ENCODE data around the gene MYL11. TPM values are rescaled to one million over a fixed set of nuclear protein-coding genes. Genes with fewer than 3 reads are reported as not detected.

Gene MYL11
- total RNA-seq, 2 experiments from 2014 or later, result 1.0 TPM; not detected in 1

DNA sequence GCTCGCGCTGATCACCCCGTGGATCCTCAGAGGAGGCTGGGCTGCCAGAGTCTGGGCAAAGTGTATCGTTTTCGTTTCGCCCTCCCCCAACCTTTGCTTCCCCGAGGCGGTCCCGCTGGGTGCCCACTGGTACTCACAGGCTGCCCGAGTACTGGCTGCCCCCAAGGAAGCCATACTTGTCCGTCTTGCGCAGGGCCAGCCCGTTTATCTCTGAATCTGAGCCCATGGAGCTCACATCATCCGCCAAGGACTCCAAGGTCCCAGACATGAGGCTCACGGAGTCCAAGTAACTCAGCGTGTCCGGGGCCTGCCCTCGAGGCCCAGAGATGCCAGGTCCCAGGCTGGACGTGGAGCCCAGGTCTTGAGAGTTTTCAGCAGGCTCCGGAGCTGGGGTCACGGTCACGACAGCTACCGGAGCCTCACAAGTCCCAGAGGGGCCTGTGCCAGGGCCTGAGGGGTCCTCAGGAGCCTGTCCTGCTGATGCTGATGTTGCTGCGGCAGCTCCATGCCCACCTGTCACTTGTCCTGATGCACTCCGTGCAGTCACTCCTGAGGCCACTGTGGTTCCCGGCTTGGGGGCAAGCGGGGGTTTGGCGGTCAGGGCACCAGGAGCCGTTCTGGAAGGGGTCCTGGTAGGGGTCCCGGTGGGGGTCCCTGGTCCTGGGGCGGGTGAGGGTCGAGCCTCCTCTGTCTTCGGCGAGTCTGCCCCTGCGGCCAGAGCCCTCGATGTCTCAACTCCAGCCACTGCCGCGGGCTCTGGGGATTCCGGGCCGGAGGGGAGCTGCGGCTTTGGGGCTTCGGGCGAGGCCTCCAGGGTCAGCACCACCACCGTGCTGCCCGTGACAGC lies 5.3 kb upstream of the MYL11 start:
- H3K27me3 Mint-ChIP-seq, result no peaks in the 10 kb centered on the region
- CTCF ChIA-PET, result interaction anchor here (0.6 to 7.3 kb wide), 10 partner anchors 12 to 158 kb away, joined by 3 to 61 read pairs (median 4); partner anchors contain the start of genes CD2BP2, SEPTIN1 and ZNF771
- peaks cover 35% of the 10 kb centered on the region for H3K36me3 Mint-ChIP-seq
- no peak for ATAC-seq
- peaks cover 45% of the 10 kb centered on the region for H3K4me1 Mint-ChIP-seq
- peak overlapping the region; percentile 95 for H3K4me3 Mint-ChIP-seq
- no peaks in the 10 kb centered on the region for H3K9me3 Mint-ChIP-seq (ENCODE audit: low read depth)
- DNase-seq, result no peak
- H3K27ac Mint-ChIP-seq, result peak overlapping the region; percentile 62

- CTCF ChIA-PET, result interaction anchor here (1.0 to 7.3 kb wide), 8 partner anchors 16 to 184 kb away, joined by 3 to 61 read pairs (median 6); partner anchors contain the start of genes CD2BP2 and ZNF771
- DNase-seq (no peak), ATAC-seq (peak; percentile 5)
- Mint-ChIP-seq H3K9me3 (ENCODE audit: low read depth) (no peaks in the 10 kb centered on the region), H3K27me3 (no peaks in the 10 kb centered on the region), H3K4me3 (peak overlapping the region; percentile 95), H3K27ac (peak overlapping the region; percentile 94), H3K4me1 (peaks cover 45% of the 10 kb centered on the region), H3K36me3 (peaks cover 30% of the 10 kb centered on the region)
Measured at GRCh38 chr16:30369938-30370455, 4.6 kb upstream of the MYL11 start.

DNA sequence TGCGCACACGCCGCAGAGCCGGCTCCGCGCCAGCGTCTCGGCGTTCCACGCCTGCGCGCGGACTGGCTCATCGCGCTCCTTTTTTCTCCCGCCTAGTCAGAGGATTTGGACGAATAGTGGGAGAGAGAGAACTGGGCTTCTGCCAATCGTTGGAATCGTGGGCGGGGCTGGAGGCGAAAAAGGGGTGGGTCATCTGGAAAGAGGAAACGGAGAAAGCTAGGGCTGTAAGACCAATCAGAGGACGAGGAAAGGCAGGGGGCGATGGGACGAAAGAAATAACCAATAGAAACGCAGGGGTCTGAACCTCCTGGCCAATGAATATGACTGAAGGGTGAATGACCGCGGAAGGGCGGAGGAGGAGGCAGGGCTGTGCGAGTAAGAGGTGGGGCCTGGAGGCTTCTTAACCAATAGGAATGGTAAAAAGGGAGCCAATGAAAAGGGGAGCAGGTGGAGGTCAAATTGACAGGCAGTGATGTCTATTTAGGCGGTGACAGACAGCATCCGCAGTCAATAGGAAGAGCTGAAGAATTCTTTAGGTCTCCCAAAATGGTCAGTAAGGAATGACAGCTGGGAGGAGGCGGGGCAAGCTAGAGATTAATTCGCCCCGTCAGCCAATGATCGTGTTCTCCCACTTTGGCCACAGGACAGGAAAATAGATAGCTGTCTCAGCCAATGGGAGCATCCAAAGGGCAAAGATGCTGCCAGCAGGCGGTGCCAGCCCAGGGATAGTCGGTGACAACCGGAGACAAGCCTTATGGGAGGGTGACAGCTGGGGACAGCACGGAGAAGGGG lies 4.0 kb upstream of the MYL11 start, which contains the start of gene TBC1D10B:
TBC1D10B (minus strand) TSS at position 39 of the 792 bp plus-strand sequence. CDS start 311 bp downstream, outside the sequence.
- peak; percentile 84 for ATAC-seq
- Mint-ChIP-seq H3K27me3 (no peaks in the 10 kb centered on the region), H3K4me3 (peak within 1 kb of the TSS; percentile 95), H3K27ac (peak within 1 kb of the TSS; percentile 94), H3K9me3 (ENCODE audit: low read depth) (no peaks in the 10 kb centered on the region), H3K4me1 (peaks cover 40% of the 10 kb centered on the region), H3K36me3 (peaks cover 23% of the 10 kb centered on the region)
- peak; percentile 100 for DNase-seq
- CTCF ChIA-PET, result interaction anchor here (0.8 to 7.3 kb wide), 19 partner anchors 8 to 289 kb away, joined by 3 to 61 read pairs (median 5); partner anchors contain the start of genes CD2BP2, DCTPP1, FBRS and SEPTIN1

DNA sequence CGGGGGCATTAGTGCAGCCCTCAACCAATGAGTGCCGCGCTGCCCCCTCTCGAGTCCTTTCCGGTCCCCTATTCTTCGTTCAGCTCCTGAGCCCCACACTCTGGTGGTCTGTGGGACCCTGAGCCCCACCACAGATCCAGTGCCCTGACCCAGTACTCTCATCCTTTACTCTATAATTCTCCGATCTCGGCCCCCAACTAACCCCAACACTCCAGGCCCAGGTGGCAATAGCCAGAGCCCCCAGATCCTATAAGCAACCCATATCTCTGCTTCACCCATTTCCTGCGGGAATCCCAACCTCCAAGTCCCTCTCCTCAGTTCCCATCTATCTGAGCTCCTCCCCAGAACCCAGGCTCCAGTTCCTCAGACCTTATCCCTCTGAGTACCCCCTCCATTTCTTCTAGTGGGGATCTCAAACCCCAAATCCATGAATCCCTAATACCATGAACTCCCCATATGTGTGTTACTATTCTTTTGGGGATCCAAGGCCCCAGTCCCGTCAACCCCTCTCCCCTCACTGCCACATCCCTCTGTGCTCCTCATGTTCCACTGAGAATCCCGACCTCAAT lies 3.3 kb upstream of the MYL11 start:
- Mint-ChIP-seq H3K27me3 (no peaks in the 10 kb centered on the region), H3K4me1 (peaks cover 38% of the 10 kb centered on the region), H3K27ac (peak overlapping the region; percentile 94), H3K9me3 (ENCODE audit: low read depth) (no peaks in the 10 kb centered on the region), H3K4me3 (peak overlapping the region; percentile 77), H3K36me3 (peaks cover 21% of the 10 kb centered on the region)
- no peak for ATAC-seq
- no peak for DNase-seq
- CTCF ChIA-PET, result interaction anchor here (0.8 to 7.3 kb wide), 20 partner anchors 9 to 289 kb away, joined by 3 to 61 read pairs (median 4); partner anchors contain the start of genes CD2BP2, DCTPP1, FBRS and SEPTIN1

DNA sequence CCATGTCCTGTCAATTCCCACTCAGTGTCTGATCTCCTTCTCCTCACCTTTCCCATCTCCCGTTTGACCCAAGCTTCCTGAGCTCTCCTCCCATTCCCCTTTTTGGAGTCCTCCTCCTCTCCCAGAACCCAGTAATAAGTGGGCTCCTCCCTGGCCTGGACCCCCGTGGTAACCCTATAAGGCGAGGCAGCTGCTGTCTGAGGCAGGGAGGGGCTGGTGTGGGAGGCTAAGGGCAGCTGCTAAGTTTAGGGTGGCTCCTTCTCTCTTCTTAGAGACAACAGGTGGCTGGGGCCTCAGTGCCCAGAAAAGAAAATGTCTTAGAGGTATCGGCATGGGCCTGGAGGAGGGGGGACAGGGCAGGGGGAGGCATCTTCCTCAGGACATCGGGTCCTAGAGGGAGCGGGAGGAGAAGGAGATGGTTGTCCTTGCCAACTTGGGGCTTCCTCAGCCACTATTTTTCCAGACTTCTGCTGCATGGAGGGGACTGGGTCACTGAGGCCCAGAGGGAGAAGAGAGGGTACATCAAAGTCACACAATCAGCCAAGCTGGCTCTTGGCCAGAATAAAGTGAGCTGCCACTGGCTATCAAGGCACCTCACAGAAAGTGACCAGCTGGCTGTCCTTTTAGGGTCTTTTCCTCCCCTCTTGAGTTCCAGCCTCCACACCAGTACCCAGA lies 2.4 kb upstream of the MYL11 start:
- DNase-seq (no peak), ATAC-seq (no peak)
- CTCF ChIA-PET, result interaction anchor here (0.6 to 7.3 kb wide), 10 partner anchors 10 to 280 kb away, joined by 3 to 61 read pairs (median 6); partner anchors contain the start of genes CD2BP2, SEPTIN1 and ZNF771
- Mint-ChIP-seq H3K4me1 (peaks cover 33% of the 10 kb centered on the region), H3K27ac (peak overlapping the region; percentile 94), H3K27me3 (no peaks in the 10 kb centered on the region), H3K9me3 (ENCODE audit: low read depth) (no peaks in the 10 kb centered on the region), H3K36me3 (peaks cover 15% of the 10 kb centered on the region), H3K4me3 (peak overlapping the region; percentile 77)

DNA sequence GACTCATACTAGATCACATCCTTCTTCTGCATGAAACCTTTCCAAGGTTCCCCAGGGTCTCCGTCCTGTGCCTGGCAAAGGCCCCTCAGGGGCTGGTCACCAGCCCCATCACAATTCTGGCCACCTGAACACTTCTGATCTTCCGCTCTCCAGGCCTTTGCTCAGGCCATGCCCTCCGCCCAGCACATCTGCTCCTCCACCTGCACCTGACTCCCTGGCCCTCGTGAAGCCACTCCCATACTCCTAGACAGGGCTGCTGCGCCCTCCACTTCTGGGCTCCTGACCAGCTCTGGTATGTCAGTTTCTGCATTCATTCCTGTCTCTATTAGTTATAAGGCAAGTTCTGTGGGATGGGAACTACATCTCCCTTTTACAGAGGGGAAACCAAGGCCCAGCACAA lies 1.9 kb upstream of the MYL11 start:
- CTCF ChIA-PET, result interaction anchor here (0.6 to 7.3 kb wide), 2 partner anchors 16 to 36 kb away, joined by 3 to 61 read pairs; partner anchors contain the start of gene ZNF771
- H3K9me3 Mint-ChIP-seq (ENCODE audit: low read depth), result no peaks in the 10 kb centered on the region

DNA sequence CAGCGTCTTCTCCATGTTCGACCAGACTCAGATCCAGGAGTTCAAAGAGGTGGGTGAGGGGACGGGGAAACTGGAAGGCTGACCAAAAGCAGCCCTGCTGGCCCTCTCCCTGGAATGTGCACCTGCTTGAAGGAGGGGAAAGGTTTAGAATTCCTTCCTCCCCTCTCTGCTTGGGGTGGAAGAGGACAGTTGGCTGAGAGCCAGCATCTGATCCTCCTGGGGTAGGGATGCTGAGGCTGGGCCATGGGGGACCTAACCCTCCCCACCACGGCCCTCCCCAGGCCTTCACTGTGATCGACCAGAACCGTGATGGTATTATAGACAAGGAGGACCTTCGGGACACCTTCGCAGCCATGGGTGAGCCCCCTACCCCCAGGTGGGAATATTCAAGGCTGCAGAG lies 1.3 kb downstream of the MYL11 start:
- Mint-ChIP-seq H3K4me1 (peaks cover 42% of the 10 kb centered on the region), H3K4me3 (no peak overlapping the region), H3K27ac (no peak overlapping the region), H3K9me3 (ENCODE audit: low read depth) (no peaks in the 10 kb centered on the region), H3K27me3 (no peaks in the 10 kb centered on the region), H3K36me3 (peaks cover 12% of the 10 kb centered on the region)
- ATAC-seq, result no peak
- no peak for DNase-seq
- CTCF ChIA-PET, result no interaction called here

More for the DNA sequence above, 1.9 kb upstream of the MYL11 start:
- no peak for ATAC-seq
- Mint-ChIP-seq H3K4me1 (peaks cover 33% of the 10 kb centered on the region), H3K4me3 (no peak overlapping the region), H3K36me3 (peaks cover 12% of the 10 kb centered on the region), H3K27me3 (no peaks in the 10 kb centered on the region), H3K27ac (peak overlapping the region; percentile 22)
- DNase-seq, result no peak

DNA sequence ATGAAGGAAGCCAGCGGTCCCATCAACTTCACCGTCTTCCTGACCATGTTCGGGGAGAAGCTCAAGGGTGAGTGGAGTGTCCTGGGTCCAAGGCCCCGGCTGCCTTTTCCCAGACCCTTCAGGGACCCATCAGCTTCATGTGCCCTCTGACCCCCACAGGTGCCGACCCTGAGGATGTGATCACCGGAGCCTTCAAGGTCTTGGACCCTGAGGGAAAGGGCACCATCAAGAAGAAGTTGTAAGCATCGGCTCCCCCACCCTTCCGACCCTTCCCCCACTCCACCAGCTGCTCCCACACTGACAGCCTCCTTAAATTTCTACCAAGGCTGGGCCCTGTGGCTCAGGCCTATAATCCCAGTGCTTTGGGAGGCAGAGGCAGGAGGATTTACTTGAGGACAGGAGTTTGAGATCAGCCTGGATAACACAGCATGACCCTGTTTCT lies 1.9 kb downstream of the MYL11 start:
- H3K27ac Mint-ChIP-seq, result peak overlapping the region; percentile 100
- no peak for DNase-seq
- no peaks in the 10 kb centered on the region for H3K27me3 Mint-ChIP-seq
- H3K4me3 Mint-ChIP-seq, result no peak overlapping the region
- H3K9me3 Mint-ChIP-seq (ENCODE audit: low read depth), result no peaks in the 10 kb centered on the region
- no peak for ATAC-seq
- H3K4me1 Mint-ChIP-seq, result peaks cover 42% of the 10 kb centered on the region
- H3K36me3 Mint-ChIP-seq, result peaks cover 17% of the 10 kb centered on the region
- CTCF ChIA-PET, result no interaction called here

DNA sequence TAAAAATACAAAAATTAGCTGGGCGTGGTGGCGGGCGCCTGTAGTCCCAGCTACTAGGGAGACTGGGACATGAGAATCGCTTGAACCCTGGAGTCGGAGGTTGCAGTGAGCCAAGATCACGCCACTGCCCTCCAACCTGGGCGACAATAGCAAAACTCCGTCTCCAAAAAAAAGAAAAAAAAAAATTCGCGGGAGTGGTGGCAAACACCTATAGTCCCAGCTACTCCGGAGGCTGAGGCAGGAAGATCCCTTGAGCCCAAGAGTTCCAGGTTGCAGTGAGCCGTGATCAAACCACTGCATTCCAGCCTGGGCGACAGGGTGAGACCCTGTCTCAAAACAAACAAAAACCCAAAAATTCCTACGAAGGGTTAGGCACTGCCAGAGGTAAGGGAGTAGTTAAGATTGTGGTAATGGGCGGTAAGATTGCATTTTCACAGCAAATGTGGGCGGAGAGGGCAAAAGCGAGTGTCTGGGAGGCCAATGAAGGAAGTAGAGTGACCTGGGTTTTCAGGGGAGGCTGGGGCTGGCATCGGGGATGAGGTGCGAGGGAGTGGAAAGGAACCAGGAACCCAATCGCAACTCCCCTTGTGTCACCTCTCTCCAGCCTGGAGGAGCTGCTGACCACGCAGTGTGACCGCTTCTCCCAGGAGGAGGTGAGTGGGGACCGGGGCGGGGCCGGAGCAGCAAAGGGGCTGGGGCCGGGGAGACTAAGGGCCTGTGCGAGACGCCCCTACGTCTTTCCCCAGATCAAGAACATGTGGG lies 2.6 kb downstream of the MYL11 start:
- Mint-ChIP-seq H3K27ac (peak overlapping the region; percentile 100), H3K36me3 (peaks cover 19% of the 10 kb centered on the region), H3K4me1 (peaks cover 37% of the 10 kb centered on the region), H3K9me3 (ENCODE audit: low read depth) (no peaks in the 10 kb centered on the region), H3K4me3 (peak overlapping the region; percentile 88), H3K27me3 (no peaks in the 10 kb centered on the region)
- no peak for ATAC-seq
- no peak for DNase-seq
- CTCF ChIA-PET, result interaction anchor here (0.7 to 1.3 kb wide), 4 partner anchors 23 to 234 kb away, joined by 3 to 9 read pairs (median 4); partner anchors contain the start of gene ZNF771

DNA sequence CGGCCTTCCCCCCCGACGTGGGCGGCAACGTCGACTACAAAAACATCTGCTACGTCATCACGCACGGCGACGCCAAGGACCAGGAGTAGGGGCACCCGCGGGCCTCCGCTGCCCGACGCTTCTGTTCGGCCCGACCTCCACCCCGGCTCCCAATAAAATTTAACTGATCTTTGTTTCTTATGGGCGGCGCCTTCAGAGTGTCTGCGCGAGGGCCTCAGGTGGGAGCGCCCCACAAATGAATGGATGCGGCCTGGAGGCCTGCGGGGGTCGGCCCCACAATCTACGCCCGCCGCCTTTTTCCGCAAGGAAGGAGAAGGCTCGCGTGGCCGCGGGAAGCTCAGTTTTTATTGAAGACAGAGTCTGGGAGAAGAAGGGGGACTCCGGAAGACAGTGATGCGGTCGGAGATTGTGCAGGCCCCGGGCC lies 3.2 kb downstream of the MYL11 start:
- CTCF ChIA-PET, result interaction anchor here (0.6 to 1.3 kb wide), 6 partner anchors 22 to 248 kb away, joined by 3 to 9 read pairs (median 4); partner anchors contain the start of gene ZNF771
- Mint-ChIP-seq H3K36me3 (peaks cover 19% of the 10 kb centered on the region), H3K9me3 (ENCODE audit: low read depth) (no peaks in the 10 kb centered on the region), H3K27ac (peak overlapping the region; percentile 100), H3K4me3 (peak overlapping the region; percentile 88), H3K4me1 (peaks cover 40% of the 10 kb centered on the region), H3K27me3 (no peaks in the 10 kb centered on the region)
- ATAC-seq, result peak; percentile 40
- peak; percentile 93 for DNase-seq
